RCC 7860 (cell line): ENCODE data around the gene MLLT1.

Experiments
- DNase-seq: peaks from one replicate; pipeline ENCODE4 v3.0.0-alpha.2; 2015; ENCODE audit warnings: low spot score
- FAIRE-seq: peaks from 2 replicates; lab custom pipeline; 2012; peaks lifted over from hg19 to GRCh38; lab: Jason Lieb, UNC

MLLT1 gene

GRCh38 chr19:6172074-6172863 is 107.5 kb downstream of the MLLT1 start:
- DNase-seq (no peak), FAIRE-seq (no peak)

GRCh38 chr19:6167115-6167514 is 112.7 kb downstream of the MLLT1 start:
- DNase-seq (no peak), FAIRE-seq (no peak)

- DNase-seq (peak; percentile 13), FAIRE-seq (no peak)
Observed at GRCh38 chr19:6164906-6165531, 114.8 kb downstream of the MLLT1 start.

GRCh38 chr19:6161271-6161850 is 118.4 kb downstream of the MLLT1 start:
- FAIRE-seq (no peak), DNase-seq (no peak)
